Measurements from ENCODE around the gene PRR36. TPM values are rescaled to one million over a fixed set of nuclear protein-coding genes. Genes with fewer than 3 reads are reported as not detected.
"Not testable (repeated sequence)": the region's sequence is repeated elsewhere in the genome, so short reads cannot be mapped to it uniquely, and the experiment has no call there.

Gene PRR36
- total RNA-seq, 4 donors from 2014 or later = 0.13 to 0.45 (median 0.20) TPM

DNA sequence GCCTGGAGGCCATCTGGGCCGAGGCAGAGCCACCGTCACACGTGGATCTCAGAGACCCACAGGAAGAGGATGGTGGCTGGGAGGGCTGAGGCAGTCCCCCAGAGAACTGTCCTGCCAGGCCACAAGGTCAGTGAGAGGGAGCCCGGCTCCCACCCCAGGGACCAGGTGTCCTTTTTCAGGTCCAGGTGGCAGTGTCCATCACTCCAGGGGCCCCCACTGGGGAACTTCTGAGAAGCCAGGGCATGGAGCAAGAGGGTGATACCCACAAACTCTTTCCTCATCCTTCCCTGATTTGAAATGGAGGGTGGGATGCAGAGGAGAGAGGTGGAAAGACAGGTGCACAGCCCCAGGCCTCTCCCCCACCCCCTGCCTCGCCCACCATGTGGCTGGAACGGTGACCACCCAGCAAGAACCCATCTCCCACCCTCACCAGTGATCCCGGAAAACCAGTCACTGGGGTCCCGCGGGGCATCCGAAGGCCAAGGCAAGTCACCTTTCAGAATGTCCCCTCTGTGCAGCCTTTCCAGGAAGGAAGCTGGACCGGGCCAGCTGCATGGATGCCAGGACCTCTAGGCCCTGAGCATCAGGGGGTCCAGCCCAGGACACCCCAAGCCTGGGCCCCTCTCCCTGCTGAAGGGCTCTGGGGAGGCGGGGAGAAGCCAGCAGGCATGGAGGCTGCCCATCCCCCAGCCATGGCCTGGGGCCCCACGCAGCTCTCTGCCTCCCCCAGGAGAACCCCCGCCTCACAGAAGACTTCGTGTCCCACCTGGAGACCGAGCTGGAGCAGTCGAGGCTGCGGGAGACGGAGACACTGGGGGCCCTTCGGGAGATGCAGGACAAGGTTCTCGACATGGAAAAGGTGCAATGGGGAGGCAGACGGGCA lies 14.1 kb downstream of the PRR36 start:
- Histone ChIP-seq H3K27me3 (no peaks in the 10 kb centered on the region), H3K4me1 (peaks cover 7 to 8% of the 10 kb centered on the region in 2 donors), H3K4me3 (replicated peaks in 1 of 3) (no peak overlapping the region), H3K36me3 (no peaks in the 10 kb centered on the region), H3K27ac (no peak overlapping the region), H3K9me3 (no peaks in the 10 kb centered on the region)
- intact Hi-C loops (cut with DNase I) = no loop called here
- WGBS, 2 donors = 92 to 97% methylated on average over 11 to 21 of the region's 22 CpGs
- TF ChIP-seq POLR2A (IDR thresholded peaks at IDR 0.05) = no peak
- TF ChIP-seq, protein P1, sequence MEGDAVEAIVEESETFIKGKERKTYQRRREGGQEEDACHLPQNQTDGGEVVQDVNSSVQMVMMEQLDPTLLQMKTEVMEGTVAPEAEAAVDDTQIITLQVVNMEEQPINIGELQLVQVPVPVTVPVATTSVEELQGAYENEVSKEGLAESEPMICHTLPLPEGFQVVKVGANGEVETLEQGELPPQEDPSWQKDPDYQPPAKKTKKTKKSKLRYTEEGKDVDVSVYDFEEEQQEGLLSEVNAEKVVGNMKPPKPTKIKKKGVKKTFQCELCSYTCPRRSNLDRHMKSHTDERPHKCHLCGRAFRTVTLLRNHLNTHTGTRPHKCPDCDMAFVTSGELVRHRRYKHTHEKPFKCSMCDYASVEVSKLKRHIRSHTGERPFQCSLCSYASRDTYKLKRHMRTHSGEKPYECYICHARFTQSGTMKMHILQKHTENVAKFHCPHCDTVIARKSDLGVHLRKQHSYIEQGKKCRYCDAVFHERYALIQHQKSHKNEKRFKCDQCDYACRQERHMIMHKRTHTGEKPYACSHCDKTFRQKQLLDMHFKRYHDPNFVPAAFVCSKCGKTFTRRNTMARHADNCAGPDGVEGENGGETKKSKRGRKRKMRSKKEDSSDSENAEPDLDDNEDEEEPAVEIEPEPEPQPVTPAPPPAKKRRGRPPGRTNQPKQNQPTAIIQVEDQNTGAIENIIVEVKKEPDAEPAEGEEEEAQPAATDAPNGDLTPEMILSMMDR (IDR thresholded peaks at IDR 0.05) = no peak
- DNase-seq = no peak

DNA sequence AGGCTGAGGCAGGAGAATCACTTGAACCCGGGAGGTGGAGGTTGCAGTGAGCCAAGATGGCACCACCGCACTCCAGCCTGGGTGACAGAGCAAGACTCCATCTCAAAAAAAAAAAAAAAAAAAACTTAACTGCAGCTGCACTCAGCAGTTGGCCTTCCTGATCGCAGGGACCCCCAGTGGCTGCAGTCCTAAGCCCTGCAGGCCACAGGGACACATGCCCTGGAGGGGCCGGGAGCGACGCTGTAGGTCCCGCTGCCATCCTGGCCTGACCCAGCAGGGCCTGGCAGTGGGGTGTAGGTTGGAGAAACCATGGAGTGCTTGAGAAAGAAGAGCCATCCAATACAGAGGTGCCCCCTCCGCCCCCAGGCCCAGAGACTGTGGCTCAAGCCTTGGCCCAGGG lies 15.1 kb downstream of the PRR36 start:
- H3K9me3 ChIP-seq; H3K4me1 ChIP-seq; H3K27ac ChIP-seq; H3K27me3 ChIP-seq; intact Hi-C loops (cut with DNase I); DNase-seq; H3K4me3 ChIP-seq (replicated peaks in 1 of 3); H3K36me3 ChIP-seq: not testable (repeated sequence)
- 94 to 96% methylated on average over 8 of the region's 8 CpGs for WGBS, 2 donors

DNA sequence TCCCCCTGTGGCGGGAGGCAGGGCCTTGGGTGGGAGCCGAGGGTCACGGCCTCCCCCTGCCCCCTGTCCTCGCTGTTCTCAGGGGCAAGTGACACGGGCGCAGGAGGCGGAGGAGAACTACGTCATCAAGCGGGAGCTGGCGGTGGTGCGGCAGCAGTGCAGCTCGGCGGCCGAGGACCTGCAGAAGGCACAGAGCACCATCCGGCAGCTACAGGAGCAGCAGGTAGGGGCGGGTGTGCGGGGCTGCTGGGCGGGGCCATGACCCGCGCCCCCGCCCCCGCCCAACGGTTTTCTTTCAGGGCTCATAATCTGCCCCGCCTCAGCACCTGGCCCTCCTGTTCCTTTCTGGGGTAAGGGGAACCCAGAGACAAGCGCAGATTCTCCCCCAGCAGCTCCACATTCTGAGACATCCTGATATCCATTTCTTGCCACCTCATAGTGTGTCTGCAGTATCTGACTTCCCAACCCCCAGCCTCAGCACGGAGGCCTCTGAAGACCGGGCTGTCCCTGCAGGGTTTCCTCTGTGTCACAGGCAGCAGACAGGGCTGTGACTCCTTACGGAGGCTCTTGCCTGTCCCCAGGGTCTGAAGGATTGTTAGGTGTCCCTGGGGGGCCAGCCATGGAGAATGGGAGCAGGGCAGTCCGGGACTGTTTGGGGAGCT lies 15.9 kb downstream of the PRR36 start:
- TF ChIP-seq POLR2A (IDR thresholded peaks at IDR 0.05) = no peak
- TF ChIP-seq, protein P1 (IDR thresholded peaks at IDR 0.05) = no peak
- Histone ChIP-seq H3K4me3 (replicated peaks in 1 of 3) (no peak overlapping the region), H3K27ac (no peak overlapping the region), H3K27me3 (no peaks in the 10 kb centered on the region), H3K9me3 (no peaks in the 10 kb centered on the region), H3K36me3 (no peaks in the 10 kb centered on the region), H3K4me1 (peaks cover 7 to 14% of the 10 kb centered on the region in 2 donors)
- no peak for DNase-seq
- intact Hi-C loops (cut with DNase I) = no loop called here
- 77 to 87% methylated on average over 11 to 16 of the region's 29 CpGs for WGBS, 2 donors

DNA sequence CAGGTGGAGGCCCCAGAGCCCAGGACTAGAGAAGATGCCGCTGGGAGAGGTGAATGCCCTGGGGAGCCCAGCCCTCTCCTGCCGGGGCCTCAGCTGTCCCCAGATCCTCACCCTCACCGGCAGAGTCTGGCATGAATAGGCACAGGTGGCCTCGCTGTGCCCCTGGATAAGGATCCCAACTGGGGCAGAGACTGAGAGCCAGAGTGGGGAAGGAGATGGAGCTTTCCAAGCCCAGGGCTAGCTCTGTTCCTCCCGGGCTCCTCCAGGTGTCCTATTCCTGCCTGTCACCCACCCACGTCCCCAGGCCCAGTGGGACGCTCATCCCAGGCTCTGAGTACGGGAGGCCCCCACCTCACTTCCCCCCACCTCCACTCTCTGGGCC lies 16.5 kb downstream of the PRR36 start:
- 76 to 86% methylated on average over 6 to 7 of the region's 8 CpGs for WGBS, 2 donors
- H3K36me3 ChIP-seq = no peaks in the 10 kb centered on the region
- H3K4me1 ChIP-seq = peaks cover 7 to 17% of the 10 kb centered on the region in 2 donors
- no peak for DNase-seq
- no peak overlapping the region for H3K27ac ChIP-seq
- H3K9me3 ChIP-seq = no peaks in the 10 kb centered on the region
- TF ChIP-seq, protein P1 (IDR thresholded peaks at IDR 0.05) = no peak
- TF ChIP-seq POLR2A (IDR thresholded peaks at IDR 0.05) = no peak
- intact Hi-C loops (cut with DNase I) = no loop called here
- no peak overlapping the region for H3K4me3 ChIP-seq (replicated peaks in 1 of 3)
- H3K27me3 ChIP-seq = no peaks in the 10 kb centered on the region

DNA sequence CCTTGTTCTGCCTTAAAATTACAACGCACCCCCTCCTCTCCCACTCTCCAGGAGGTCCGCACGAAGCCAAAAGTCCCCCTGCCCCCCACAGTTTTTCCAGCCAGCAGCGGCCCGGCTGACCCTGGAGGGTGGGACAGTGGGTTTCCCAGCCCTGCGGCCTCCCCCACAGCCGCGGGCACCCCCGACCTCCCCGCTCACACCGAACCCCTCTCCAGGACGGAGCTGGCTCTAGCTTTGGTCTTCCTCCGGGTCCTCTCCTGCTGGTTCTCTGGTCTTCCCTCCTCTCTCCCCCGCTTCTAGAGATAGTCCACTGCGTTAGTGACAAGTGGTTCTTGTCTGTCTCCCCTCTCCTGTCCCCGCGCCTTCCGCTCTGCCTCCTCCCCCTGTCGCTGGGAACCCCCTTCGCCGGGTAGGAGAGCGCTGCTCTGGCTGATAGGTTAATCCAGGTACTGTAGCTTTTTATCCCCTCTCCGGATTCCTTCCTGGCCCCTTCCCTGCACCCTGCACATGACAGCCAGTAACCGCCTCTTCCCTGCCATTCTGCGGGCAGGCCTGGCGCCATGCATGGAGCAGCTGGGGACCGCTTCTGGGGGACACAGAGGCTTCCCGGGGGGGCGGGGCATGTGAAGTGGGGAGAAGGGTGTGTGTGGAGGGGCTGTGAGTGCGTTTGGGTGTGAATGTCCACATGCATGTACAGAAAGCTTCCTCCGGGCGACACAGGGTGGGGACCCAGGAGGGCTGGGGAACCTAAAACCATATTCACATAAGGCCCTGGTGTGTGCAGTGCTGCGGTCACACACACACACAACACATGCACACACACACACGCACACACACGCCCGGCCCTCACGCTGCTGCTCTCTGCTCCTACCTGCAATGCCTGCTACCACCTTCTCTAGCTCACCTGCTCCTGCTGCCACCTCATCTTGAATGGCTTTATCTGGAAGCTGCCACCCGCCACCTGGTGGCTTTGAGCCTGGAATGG lies 17.2 kb downstream of the PRR36 start:
- no peak overlapping the region for H3K27ac ChIP-seq
- H3K9me3 ChIP-seq = no peaks in the 10 kb centered on the region
- H3K4me3 ChIP-seq (replicated peaks in 1 of 3) = no peak overlapping the region
- intact Hi-C loops (cut with DNase I) = no loop called here
- peaks cover 2 to 11% of the 10 kb centered on the region in 2 donors for H3K4me1 ChIP-seq
- H3K36me3 ChIP-seq = no peaks in the 10 kb centered on the region
- TF ChIP-seq, protein P1 (IDR thresholded peaks at IDR 0.05) = no peak
- TF ChIP-seq POLR2A (IDR thresholded peaks at IDR 0.05) = no peak
- no peaks in the 10 kb centered on the region for H3K27me3 ChIP-seq
- WGBS, 2 donors = 84 to 85% methylated on average over 34 to 35 of the region's 38 CpGs
- no peak for DNase-seq

All from thyroid gland (tissue), 4 donors.